Measurements from ENCODE around the gene MAFG. TPM values are rescaled to one million over a fixed set of nuclear protein-coding genes. Genes with fewer than 3 reads are reported as not detected.

The MAFG gene
- polyA plus RNA-seq, 4 donors = 7.6 to 17.1 (median 12.8) TPM

GRCh38 chr17:81929253-81930141, 2.0 kb upstream of the MAFG start:
- H3K36me3 ChIP-seq (ENCODE audit: control insufficient read depth in 3 of 3, insufficient read depth in 2 of 3, low read depth in 1 of 3, low read length in 3 of 3) = peaks cover 0 to 15% (median 0%) of the 10 kb centered on the region in 3 donors
- FAIRE-seq (no peak), DNase-seq (no peak)
- H3K27me3 ChIP-seq (ENCODE audit: control insufficient read depth in 3 of 3, insufficient read depth in 3 of 3, low read length in 3 of 3) = peaks cover 0 to 15% (median 4%) of the 10 kb centered on the region in 3 donors
- H3K4me3 ChIP-seq (ENCODE audit: low read depth in 1 of 3, low read length in 3 of 3) = no peak overlapping the region
- H3K9me3 ChIP-seq (ENCODE audit: control insufficient read depth in 2 of 2, insufficient read depth in 1 of 2, low read depth in 1 of 2, low read length in 1 of 2) = no peaks in the 10 kb centered on the region
- 83 to 90% (median 88%) methylated on average over 27 to 31 of the region's 31 CpGs for WGBS, 3 donors
- H3K4me1 ChIP-seq (ENCODE audit: control insufficient read depth in 3 of 3, insufficient read depth in 2 of 3, low read depth in 1 of 3, low read length in 2 of 3) = peaks cover 4 to 29% (median 6%) of the 10 kb centered on the region in 3 donors
- no peak overlapping the region for H3K27ac ChIP-seq (ENCODE audit: low read depth in 1 of 3, low read length in 2 of 3)

- FAIRE-seq = no peak
- Histone ChIP-seq H3K4me1 (ENCODE audit: control insufficient read depth in 3 of 3, insufficient read depth in 2 of 3, low read depth in 1 of 3, low read length in 2 of 3) (peaks cover 7 to 37% (median 8%) of the 10 kb centered on the region in 3 donors), H3K9me3 (ENCODE audit: control insufficient read depth in 2 of 2, insufficient read depth in 1 of 2, low read depth in 1 of 2, low read length in 1 of 2) (no peaks in the 10 kb centered on the region), H3K27ac (ENCODE audit: low read depth in 1 of 3, low read length in 2 of 3) (no peak overlapping the region), H3K4me3 (ENCODE audit: low read depth in 1 of 3, low read length in 3 of 3) (peak overlapping the region in 2 of 3 donors; percentile 47 to 94), H3K27me3 (ENCODE audit: control insufficient read depth in 3 of 3, insufficient read depth in 3 of 3, low read length in 3 of 3) (peaks cover 0 to 15% (median 4%) of the 10 kb centered on the region in 3 donors), H3K36me3 (ENCODE audit: control insufficient read depth in 3 of 3, insufficient read depth in 2 of 3, low read depth in 1 of 3, low read length in 3 of 3) (peaks cover 0 to 23% (median 0%) of the 10 kb centered on the region in 3 donors)
- WGBS, 3 donors = 15 to 25% (median 21%) methylated on average over 39 to 44 of the region's 44 CpGs
- DNase-seq = peak in 1 of 2 donors; percentile 52
Measured at GRCh38 chr17:81928544-81929252, 1.2 kb upstream of the MAFG start.

DNA sequence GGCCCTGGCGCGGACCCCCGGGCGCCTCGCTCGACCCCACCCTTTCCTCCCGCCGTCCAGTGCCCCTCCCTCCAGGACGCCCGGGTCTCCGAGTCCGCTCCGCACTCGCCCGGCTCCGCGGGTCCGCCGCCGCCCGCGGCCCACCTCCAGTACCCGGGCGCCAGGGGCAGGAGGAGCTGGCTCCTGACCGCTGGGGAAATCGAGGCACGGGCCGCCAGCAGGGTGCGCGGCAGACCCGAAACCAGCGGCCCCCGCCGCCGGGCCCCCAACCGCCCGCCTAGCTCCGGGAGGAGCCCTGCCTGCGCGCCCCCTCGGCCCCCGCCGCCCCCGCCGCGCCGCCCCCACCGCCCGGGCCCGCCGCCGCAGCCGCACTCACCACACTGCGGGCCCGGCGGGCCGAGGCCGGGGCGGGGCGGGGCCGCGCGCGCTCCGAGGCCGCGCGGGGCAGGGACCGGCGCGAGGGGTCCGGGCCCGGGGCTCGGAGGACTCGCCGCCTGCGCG, 333 bp downstream of the MAFG start:
- FAIRE-seq = no peak
- peaks cover 0 to 28% (median 0%) of the 10 kb centered on the region in 3 donors for H3K36me3 ChIP-seq (ENCODE audit: control insufficient read depth in 3 of 3, insufficient read depth in 2 of 3, low read depth in 1 of 3, low read length in 3 of 3)
- DNase-seq = no peak
- 0 to 1% (median 0%) methylated on average over 10 to 78 of the region's 78 CpGs for WGBS, 3 donors
- H3K9me3 ChIP-seq (ENCODE audit: control insufficient read depth in 2 of 2, insufficient read depth in 1 of 2, low read depth in 1 of 2, low read length in 1 of 2) = no peaks in the 10 kb centered on the region
- H3K4me1 ChIP-seq (ENCODE audit: control insufficient read depth in 3 of 3, insufficient read depth in 2 of 3, low read depth in 1 of 3, low read length in 2 of 3) = peaks cover 9 to 48% (median 13%) of the 10 kb centered on the region in 3 donors
- peak overlapping the region; percentile 87 to 96 (median 94) for H3K4me3 ChIP-seq (ENCODE audit: low read depth in 1 of 3, low read length in 3 of 3)
- peak overlapping the region; percentile 89 to 99 (median 97) for H3K27ac ChIP-seq (ENCODE audit: low read depth in 1 of 3, low read length in 2 of 3)
- H3K27me3 ChIP-seq (ENCODE audit: control insufficient read depth in 3 of 3, insufficient read depth in 3 of 3, low read length in 3 of 3) = peaks cover 0 to 15% (median 4%) of the 10 kb centered on the region in 3 donors

- WGBS, 3 donors = 1 to 2% (median 2%) methylated on average over 30 to 46 of the region's 46 CpGs
- Histone ChIP-seq H3K4me3 (ENCODE audit: low read depth in 1 of 3, low read length in 3 of 3) (peak overlapping the region; percentile 87 to 96 (median 94)), H3K9me3 (ENCODE audit: control insufficient read depth in 2 of 2, insufficient read depth in 1 of 2, low read depth in 1 of 2, low read length in 1 of 2) (no peaks in the 10 kb centered on the region), H3K27ac (ENCODE audit: low read depth in 1 of 3, low read length in 2 of 3) (peak overlapping the region; percentile 89 to 99 (median 97)), H3K36me3 (ENCODE audit: control insufficient read depth in 3 of 3, insufficient read depth in 2 of 3, low read depth in 1 of 3, low read length in 3 of 3) (peaks cover 0 to 34% (median 0%) of the 10 kb centered on the region in 3 donors), H3K27me3 (ENCODE audit: control insufficient read depth in 3 of 3, insufficient read depth in 3 of 3, low read length in 3 of 3) (peaks cover 0 to 10% (median 4%) of the 10 kb centered on the region in 3 donors), H3K4me1 (ENCODE audit: control insufficient read depth in 3 of 3, insufficient read depth in 2 of 3, low read depth in 1 of 3, low read length in 2 of 3) (peaks cover 9 to 48% (median 13%) of the 10 kb centered on the region in 3 donors)
- FAIRE-seq (no peak), DNase-seq (peak; percentile 88 to 96)
Measured at GRCh38 chr17:81926451-81927151, 934 bp downstream of the MAFG start.

GRCh38 chr17:81925860-81926450, 1.6 kb downstream of the MAFG start:
- DNase-seq = no peak
- 39 to 53% (median 39%) methylated on average over 10 of the region's 10 CpGs for WGBS, 3 donors
- peak overlapping the region in 2 of 3 donors; percentile 87 to 94 for H3K4me3 ChIP-seq (ENCODE audit: low read depth in 1 of 3, low read length in 3 of 3)
- peaks cover 9 to 48% (median 13%) of the 10 kb centered on the region in 3 donors for H3K4me1 ChIP-seq (ENCODE audit: control insufficient read depth in 3 of 3, insufficient read depth in 2 of 3, low read depth in 1 of 3, low read length in 2 of 3)
- no peak for FAIRE-seq
- H3K9me3 ChIP-seq (ENCODE audit: control insufficient read depth in 2 of 2, insufficient read depth in 1 of 2, low read depth in 1 of 2, low read length in 1 of 2) = no peaks in the 10 kb centered on the region
- peaks cover 0 to 10% (median 4%) of the 10 kb centered on the region in 3 donors for H3K27me3 ChIP-seq (ENCODE audit: control insufficient read depth in 3 of 3, insufficient read depth in 3 of 3, low read length in 3 of 3)
- H3K36me3 ChIP-seq (ENCODE audit: control insufficient read depth in 3 of 3, insufficient read depth in 2 of 3, low read depth in 1 of 3, low read length in 3 of 3) = peaks cover 0 to 38% (median 0%) of the 10 kb centered on the region in 3 donors
- H3K27ac ChIP-seq (ENCODE audit: low read depth in 1 of 3, low read length in 2 of 3) = peak overlapping the region; percentile 89 to 99 (median 97)

- Histone ChIP-seq H3K27ac (ENCODE audit: low read depth in 1 of 3, low read length in 2 of 3) (peak overlapping the region; percentile 52 to 79 (median 76)), H3K36me3 (ENCODE audit: control insufficient read depth in 3 of 3, insufficient read depth in 2 of 3, low read depth in 1 of 3, low read length in 3 of 3) (peaks cover 0 to 47% (median 2%) of the 10 kb centered on the region in 3 donors), H3K27me3 (ENCODE audit: control insufficient read depth in 3 of 3, insufficient read depth in 3 of 3, low read length in 3 of 3) (peaks cover 0 to 10% (median 4%) of the 10 kb centered on the region in 3 donors), H3K9me3 (ENCODE audit: control insufficient read depth in 2 of 2, insufficient read depth in 1 of 2, low read depth in 1 of 2, low read length in 1 of 2) (no peaks in the 10 kb centered on the region), H3K4me3 (ENCODE audit: low read depth in 1 of 3, low read length in 3 of 3) (peak overlapping the region in 1 of 3 donors; percentile 12), H3K4me1 (ENCODE audit: control insufficient read depth in 3 of 3, insufficient read depth in 2 of 3, low read depth in 1 of 3, low read length in 2 of 3) (peaks cover 10 to 51% (median 13%) of the 10 kb centered on the region in 3 donors)
- FAIRE-seq (no peak), DNase-seq (peak; percentile 83 to 89)
- WGBS, 3 donors = 48 to 62% (median 55%) methylated on average over 20 to 21 of the region's 21 CpGs
Measured at GRCh38 chr17:81924557-81925532, 2.7 kb downstream of the MAFG start.

All from small intestine (tissue), 7 donors.